ENCODE data around the gene NPC1L1.

GRCh38 chr7:44531421-44532380 lies 9.4 kb downstream of the NPC1L1 start:
- TF ChIP-seq MAX (IDR thresholded peaks at IDR 0.05; ENCODE audit: low read depth, low read length): no peak
- no peak for TF ChIP-seq CTCF (IDR thresholded peaks at IDR 0.05; ENCODE audit: low read depth, low read length)
- no peak for TF ChIP-seq POLR2A (IDR thresholded peaks at IDR 0.05; ENCODE audit: extremely low read depth, insufficient read length)
